ENCODE results near the gene KAT6B. TPM values are rescaled to one million over a fixed set of nuclear protein-coding genes. Genes with fewer than 3 reads are reported as not detected.
A peak's percentile ranks its signal among the peaks of the same experiment; 100 is the strongest.

KAT6B gene
- total RNA-seq, 1 donor from 2014 or later: 59.2 TPM

DNA sequence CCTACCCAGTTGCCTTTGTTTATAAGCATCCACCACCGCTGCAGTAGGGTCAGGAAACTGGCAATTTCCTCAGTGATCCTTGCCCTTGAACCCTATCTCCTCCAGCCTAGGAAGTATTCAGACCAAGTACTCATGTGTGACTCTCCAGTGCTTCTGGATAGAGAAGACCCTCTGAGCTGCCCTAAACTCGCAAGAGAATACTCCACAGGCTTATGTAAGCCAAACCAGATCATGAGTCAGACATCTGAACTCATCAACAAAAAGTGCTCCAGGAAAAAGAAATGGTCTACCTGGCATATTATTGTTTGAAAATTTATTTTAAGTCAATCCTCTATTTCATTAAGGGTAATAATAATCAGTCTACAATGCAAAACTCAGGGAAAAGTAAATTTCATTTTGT is 101.3 kb downstream of the KAT6B start:
- Histone ChIP-seq H3K27ac (peak overlapping the region; percentile 24), H3K36me3 (no peaks in the 10 kb centered on the region), H3K27me3 (no peaks in the 10 kb centered on the region), H3K4me1 (peaks cover 68% of the 10 kb centered on the region), H3K9me3 (no peaks in the 10 kb centered on the region), H3K4me3 (no peak overlapping the region)
- no peak for DNase-seq (ENCODE audit: extremely low spot score in 2 of 2)
- intact Hi-C loops (cut with DNase I): loop anchor here (10.0 kb wide), 1 partner anchor 103 kb away; the partner anchor contains the start of gene KAT6B
- TF ChIP-seq POLR2A (IDR thresholded peaks at IDR 0.05) (no peak), POLR2AphosphoS5 (IDR thresholded peaks at IDR 0.05; ENCODE audit: insufficient read depth in 1 of 2, low read depth in 1 of 2) (no peak), CTCF (IDR thresholded peaks at IDR 0.05) (no peak)

- no peak for TF ChIP-seq POLR2A (IDR thresholded peaks at IDR 0.05)
- peak in 1 of 2 donors; percentile 23 for TF ChIP-seq POLR2AphosphoS5 (IDR thresholded peaks at IDR 0.05; ENCODE audit: insufficient read depth in 1 of 2, low read depth in 1 of 2)
- Histone ChIP-seq H3K27ac (no peak overlapping the region), H3K9me3 (no peaks in the 10 kb centered on the region), H3K4me3 (no peak overlapping the region), H3K4me1 (peaks cover 66% of the 10 kb centered on the region), H3K27me3 (no peaks in the 10 kb centered on the region), H3K36me3 (no peaks in the 10 kb centered on the region)
- intact Hi-C loops (cut with DNase I): loop anchor here (10.0 kb wide), 1 partner anchor 104 kb away; the partner anchor contains the start of gene KAT6B
- DNase-seq (ENCODE audit: extremely low spot score in 2 of 2): no peak
Measured at GRCh38 chr10:74928742-74929191, 102.4 kb downstream of the KAT6B start.

DNA sequence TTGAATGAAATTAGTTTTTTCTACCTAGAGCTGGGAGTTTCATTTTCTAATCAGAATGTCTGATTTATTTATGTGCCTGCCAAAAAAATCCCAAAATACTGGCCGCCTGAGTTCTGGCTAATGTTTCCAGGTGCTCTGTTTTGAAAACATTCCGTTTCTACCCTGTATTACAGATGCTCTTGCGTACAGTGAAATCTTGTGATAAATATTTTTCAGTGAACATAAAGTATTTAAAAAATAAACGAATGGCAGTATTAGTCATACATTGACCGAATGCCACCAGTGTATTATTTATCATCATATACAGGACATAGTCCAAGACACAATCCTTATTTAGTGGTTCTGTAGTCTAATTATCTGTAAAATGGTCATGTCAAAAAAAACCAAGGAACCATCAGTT is 102.8 kb downstream of the KAT6B start:
- intact Hi-C loops (cut with DNase I): loop anchor here (10.0 kb wide), 1 partner anchor 104 kb away; the partner anchor contains the start of gene KAT6B
- TF ChIP-seq CTCF (IDR thresholded peaks at IDR 0.05) (no peak), POLR2AphosphoS5 (IDR thresholded peaks at IDR 0.05; ENCODE audit: insufficient read depth in 1 of 2, low read depth in 1 of 2) (no peak), POLR2A (IDR thresholded peaks at IDR 0.05) (no peak)
- Histone ChIP-seq H3K4me3 (no peak overlapping the region), H3K36me3 (no peaks in the 10 kb centered on the region), H3K4me1 (peaks cover 66% of the 10 kb centered on the region), H3K27ac (no peak overlapping the region), H3K9me3 (no peaks in the 10 kb centered on the region), H3K27me3 (no peaks in the 10 kb centered on the region)
- DNase-seq (ENCODE audit: extremely low spot score in 2 of 2): no peak

DNA sequence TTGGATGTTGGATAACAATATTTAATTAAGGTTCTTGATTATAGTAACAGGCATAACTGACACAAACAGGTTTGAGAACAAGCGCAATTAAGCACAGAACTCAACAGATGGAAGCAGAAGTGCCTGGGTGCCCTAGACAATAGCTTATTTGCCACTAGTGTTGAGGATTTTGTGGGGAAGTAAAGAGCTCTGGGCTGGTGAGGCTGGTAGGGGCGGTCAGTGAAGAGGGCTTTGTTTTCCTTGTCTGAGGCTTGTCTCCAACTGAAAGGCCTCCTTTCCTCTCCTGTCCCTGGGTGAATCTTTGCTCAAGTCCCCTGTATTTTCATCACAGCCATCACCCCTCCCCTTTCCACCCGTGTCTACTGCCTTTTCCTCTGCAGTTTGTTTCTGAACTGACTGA is 104.6 kb downstream of the KAT6B start:
- TF ChIP-seq POLR2AphosphoS5 (IDR thresholded peaks at IDR 0.05; ENCODE audit: insufficient read depth in 1 of 2, low read depth in 1 of 2): no peak
- no peak for TF ChIP-seq CTCF (IDR thresholded peaks at IDR 0.05)
- no peak for TF ChIP-seq POLR2A (IDR thresholded peaks at IDR 0.05)
- intact Hi-C loops (cut with DNase I): no loop called here

GRCh38 chr10:74932648-74933047 is 106.2 kb downstream of the KAT6B start:
- Histone ChIP-seq H3K36me3 (no peaks in the 10 kb centered on the region), H3K4me3 (no peak overlapping the region), H3K27ac (no peak overlapping the region), H3K27me3 (no peaks in the 10 kb centered on the region), H3K9me3 (no peaks in the 10 kb centered on the region), H3K4me1 (peaks cover 44% of the 10 kb centered on the region)
- no peak for DNase-seq (ENCODE audit: extremely low spot score in 2 of 2)
- intact Hi-C loops (cut with DNase I): no loop called here
- TF ChIP-seq POLR2A (IDR thresholded peaks at IDR 0.05): no peak
- TF ChIP-seq POLR2AphosphoS5 (IDR thresholded peaks at IDR 0.05; ENCODE audit: insufficient read depth in 1 of 2, low read depth in 1 of 2): no peak
- TF ChIP-seq CTCF (IDR thresholded peaks at IDR 0.05): no peak

More for the DNA sequence above, 104.6 kb downstream of the KAT6B start:
- no peak overlapping the region for H3K4me3 ChIP-seq
- no peaks in the 10 kb centered on the region for H3K27me3 ChIP-seq
- no peak for DNase-seq (ENCODE audit: extremely low spot score in 2 of 2)
- H3K4me1 ChIP-seq: peaks cover 52% of the 10 kb centered on the region
- no peak overlapping the region for H3K27ac ChIP-seq
- no peaks in the 10 kb centered on the region for H3K36me3 ChIP-seq
- no peaks in the 10 kb centered on the region for H3K9me3 ChIP-seq

Data from vagina (tissue), 2 donors.